GM12801 (cell line): ENCODE measurements around the gene SAMD1.

Source experiments
- CTCF ChIP-seq: IDR thresholded peaks from one replicate; pipeline ENCODE4 v1.5.1; 2011; ENCODE audit warnings: control low read depth; ENCODE audit not compliant: insufficient read length; ENCODE audit errors: extremely low read depth

SAMD1 gene

DNA sequence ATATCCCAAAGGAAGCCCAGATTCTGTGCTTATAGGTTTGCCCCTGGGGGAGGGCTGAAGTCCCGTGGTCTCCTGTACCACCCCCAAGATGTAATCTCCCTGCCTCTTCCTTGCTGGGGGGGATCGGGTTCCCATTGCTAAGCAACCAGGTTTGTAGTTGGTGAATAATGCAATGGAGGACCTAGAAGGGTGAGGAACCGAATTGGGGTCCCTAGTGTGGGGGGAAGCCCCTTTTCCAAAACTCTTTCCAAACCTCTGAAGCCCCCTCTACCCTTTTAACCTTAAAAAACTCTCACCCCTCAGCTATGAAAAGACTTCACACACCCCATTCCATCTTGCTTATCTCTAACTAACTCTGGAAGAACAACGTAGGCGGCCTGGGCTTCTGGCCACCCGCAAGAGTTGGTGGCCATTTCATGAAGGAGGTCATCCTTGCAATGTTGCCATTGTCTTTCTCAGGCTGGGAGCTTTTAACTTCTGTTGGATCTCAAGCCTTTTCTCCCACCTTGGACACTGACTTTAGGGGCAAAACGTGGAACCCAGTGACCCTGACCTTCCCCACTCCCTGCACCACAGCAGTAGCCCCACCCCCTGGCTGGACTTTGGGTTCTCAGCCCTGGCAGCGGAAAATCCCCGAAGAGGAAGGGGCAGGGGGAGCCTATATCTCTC, 29.3 kb downstream of the SAMD1 start:
- no peak for TF ChIP-seq CTCF

DNA sequence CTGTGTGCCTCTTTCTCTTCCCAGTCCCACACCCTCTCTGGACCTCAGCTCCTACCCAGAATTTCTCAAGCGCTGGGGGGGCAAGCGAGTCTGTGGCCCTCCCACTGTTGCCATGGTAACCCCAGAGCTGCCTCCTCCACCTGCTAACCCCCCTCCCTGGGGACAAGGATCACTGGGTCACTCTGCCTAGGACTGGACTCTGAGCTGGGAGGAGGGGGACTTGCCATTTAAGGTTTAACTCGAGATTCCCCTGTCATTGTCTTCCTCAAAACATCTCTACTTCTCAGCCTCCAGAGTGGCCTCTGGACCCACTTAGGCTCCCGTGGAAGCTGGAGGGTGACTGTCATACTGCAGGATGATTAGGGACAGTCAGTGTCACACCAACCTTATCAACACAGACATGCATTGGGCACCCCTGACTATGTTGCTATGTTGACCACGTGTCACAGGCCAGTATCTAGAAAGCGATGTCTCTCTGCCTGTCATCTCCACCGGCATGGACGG, 30.8 kb downstream of the SAMD1 start:
- no peak for TF ChIP-seq CTCF

- no peak for TF ChIP-seq CTCF
Measured at GRCh38 chr19:14059093-14059480, 31.5 kb downstream of the SAMD1 start.

DNA sequence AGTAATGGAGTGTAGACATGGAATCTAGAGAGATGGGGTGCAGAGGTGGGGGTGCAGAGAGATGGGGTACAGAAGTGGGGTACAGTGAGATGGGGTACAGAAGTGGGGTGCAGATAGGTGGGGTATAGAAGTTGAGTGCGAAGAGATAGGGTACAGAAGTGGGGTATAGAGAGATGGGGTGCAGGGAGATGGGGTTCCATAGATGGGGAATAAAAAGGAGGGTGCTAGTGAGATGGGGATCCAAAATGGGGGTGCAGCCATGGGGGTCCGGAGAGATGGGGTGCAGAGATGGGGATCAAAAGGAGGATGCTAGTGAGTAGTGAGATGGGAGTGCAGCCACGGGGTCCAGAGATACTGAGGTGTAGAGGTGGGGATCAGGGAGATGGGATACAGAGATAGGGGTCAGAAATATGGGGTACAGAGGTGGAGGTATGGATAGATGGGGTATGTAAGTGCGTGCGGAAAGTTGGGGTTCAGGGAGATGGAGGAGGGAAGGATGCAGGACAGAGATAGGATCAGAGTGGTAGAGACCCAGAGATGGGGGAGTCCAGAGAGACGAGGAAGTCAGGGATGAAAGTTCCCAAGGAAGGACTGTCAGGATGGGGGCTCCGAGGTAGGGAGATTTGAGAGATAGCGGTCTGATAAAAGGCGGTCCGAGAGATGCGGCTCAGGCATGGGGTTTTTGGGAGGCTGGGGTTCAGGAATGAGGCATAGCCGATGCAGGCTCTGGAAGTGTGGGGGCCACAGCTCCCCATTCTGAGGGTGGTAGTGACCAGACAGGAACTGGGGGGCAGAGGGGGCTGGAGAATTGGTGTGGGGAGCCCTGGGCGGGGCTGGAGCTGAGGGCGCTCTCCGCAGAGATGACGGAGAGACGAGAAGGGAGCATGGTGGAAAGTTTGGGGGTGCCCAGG, 32.1 kb downstream of the SAMD1 start:
- no peak for TF ChIP-seq CTCF

DNA sequence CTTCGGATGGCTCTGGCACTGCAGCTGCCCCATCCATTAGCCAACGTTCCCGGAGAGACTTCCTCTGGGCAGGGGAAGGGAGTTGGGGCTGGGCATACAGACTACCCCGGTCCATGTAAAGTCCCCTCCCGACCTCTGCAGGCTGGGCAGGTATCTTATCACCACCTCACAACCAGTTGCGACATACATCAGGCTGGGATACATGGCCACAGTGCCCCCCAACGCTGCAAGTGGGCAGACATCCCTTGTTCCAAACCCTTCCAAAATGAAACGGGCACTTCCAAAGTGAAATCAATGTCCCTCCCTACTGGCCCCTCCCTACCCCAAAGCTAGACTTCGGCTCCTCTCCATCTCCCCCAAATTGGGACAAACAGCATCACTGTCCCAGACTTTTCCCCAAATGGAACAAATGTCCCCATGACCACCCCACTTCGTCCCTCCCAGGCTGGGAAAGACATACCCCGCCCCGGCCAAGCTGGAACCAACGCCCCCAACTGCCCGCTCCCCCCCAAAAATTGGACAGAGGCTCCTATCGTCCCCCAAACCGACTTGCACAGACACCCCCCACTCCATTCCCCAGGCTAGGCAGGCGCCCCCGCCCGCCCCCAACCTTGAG, 33.7 kb downstream of the SAMD1 start:
- no peak for TF ChIP-seq CTCF

DNA sequence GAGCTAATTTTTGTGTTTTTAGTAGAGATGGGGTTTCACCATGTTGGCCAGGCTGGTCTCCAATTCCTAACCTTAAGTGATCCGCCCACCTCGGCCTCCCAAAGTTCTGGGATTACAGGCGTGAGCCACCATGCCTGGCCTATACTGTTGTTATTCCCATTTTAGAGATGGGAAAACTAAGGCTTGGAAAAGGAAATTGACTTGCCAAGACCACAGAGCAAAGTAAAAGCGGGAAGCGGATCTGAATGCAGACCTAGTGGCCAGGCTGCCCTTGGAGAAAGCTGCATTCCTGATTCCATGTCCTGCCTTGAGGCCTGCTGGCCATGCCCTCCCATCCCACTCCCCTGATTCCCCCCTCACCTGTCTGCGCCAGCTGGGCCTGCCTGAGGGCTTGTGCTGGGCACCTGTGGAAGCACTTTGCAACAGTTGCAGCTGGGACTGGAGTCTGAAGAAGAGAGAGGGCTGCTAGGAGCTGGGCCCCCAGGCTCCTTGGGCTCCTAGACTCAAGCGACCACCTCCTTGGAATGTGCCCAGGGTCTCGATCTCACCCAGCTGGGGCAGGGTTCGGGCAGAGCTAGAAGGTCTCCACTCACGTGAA, 34.4 kb downstream of the SAMD1 start:
- no peak for TF ChIP-seq CTCF

- no peak for TF ChIP-seq CTCF
Measured at GRCh38 chr19:14055396-14055795, 35.2 kb downstream of the SAMD1 start.
